GM19238 (cell line): ENCODE data around the gene SDHB.

Experiments
- DNase-seq: peaks from one replicate; pipeline ENCODE4 v3.0.0; 2011; ENCODE audit warnings: low spot score; ENCODE audit not compliant: insufficient read length

SDHB gene

DNA sequence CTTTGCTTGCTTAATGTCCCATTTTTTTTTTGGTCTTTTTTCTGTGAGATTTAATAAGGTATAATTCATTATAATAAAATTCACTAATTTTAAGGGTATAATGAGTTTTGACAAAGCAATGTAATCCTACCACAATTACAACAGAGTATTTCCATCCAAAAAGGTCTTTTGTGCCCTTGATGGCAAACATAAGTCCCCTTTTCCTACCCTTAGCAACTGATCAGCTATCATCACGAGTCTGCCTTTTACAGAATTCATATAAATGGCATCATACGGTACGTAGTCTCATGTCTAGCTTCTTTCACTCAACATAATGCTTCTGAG, 7.5 kb downstream of the SDHB start:
- no peak for DNase-seq

DNA sequence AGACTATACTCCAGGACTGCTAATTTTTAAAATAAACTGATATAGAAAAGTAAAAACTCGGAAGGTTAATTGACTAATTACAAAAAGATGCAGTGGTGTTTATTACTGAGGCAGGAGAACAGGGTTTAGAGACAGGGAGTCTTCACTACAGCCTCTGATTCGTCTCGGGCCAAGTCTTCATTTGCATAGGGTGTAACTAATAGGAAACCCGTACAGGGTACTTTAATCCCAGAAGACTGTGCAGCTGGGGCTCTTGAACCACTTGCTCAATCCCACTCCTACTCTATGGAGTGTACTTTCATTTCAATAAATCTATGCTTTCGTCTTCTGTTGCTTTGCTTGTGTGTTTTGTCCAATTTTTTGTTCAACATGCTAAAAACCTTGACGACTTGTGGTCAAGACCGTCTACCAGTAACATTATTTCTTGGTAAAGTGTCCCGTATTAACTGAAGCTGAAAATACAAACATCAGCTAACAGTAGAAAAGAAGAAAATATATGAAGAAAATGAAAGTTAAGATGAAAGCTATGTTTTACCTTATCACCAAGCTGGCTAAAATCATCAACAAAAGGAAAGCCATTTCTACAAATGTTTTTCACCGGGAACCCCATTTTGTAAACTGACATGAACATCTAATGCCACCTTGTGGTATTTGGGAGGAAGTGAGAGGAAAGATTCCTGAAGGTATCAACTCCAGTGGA, 8.0 kb downstream of the SDHB start:
- DNase-seq = no peak

DNA sequence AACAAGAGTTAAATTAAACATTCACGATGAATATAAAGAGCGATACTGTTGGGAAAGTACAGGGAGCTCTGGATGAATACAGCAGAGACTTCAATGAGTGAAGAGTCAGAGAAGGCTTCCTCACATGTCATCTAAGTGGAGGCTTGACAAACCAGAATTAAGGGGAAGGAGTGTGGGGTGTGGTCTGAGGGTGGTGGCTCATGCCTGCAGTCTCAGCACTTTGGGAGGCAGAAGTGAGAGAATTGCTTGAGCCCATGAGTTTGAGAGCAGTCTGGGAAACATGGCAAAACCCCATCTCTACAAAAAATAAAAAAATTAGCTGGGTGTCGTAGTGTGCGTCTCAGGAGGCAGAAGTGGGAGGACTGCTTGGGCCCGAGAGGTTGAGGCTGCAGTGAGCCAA, 8.7 kb downstream of the SDHB start:
- no peak for DNase-seq

DNA sequence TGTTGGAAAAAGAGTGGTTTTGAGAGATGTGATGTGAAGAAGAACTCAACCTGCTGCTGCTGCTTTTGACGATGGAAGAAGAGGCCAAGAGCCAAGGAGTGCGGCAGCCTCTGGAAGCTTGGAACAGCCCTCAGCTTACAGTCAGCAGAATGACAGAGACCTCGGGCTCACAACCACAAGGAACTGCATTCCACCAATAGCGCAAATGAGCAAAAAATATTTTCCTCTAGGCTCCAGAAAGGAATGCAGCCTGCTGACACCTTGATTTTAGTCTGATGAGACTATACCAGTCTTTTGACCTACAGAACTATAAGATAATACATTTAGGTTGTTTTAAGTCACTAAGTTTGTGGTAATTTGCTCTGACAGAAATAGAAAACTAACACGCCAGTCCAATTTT, 10.2 kb downstream of the SDHB start:
- no peak for DNase-seq

DNA sequence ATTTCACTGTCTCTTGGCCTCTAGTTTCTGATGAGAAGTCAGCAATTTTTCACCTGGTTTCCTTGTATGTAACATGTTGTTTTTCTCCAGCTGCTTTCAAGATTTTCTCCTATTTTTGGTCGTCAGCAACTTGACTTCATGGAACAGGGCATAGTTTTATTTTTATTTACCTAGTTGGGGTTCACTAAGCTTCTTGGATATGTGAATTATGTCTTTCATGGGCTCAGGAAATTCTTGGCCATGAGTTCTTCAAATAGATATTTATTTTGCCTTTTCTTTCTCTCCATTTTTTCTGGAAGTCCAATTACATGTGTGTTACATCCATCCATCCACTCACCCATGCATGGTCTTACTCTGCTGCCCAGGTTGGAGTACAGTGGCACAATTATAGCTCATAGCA, 13.7 kb downstream of the SDHB start:
- no peak for DNase-seq

DNA sequence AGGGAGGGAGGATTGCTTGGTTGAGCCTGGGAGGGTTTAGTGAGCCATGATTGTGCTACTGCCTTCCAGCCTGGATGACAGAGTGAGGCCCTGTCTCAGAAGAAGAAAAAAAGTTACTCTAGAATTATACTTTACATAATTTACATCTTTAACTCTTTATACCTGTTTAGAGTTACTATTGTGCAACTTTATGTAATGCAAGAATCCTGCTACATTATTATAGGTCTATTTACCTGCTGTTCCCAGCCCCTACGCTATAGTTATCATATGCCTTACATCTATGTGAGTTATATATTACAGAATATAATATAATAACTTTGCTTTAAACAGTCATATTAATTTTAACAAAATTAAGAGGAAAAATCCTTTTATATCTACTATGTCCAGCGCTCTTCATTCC, 14.3 kb downstream of the SDHB start:
- DNase-seq = no peak

DNA sequence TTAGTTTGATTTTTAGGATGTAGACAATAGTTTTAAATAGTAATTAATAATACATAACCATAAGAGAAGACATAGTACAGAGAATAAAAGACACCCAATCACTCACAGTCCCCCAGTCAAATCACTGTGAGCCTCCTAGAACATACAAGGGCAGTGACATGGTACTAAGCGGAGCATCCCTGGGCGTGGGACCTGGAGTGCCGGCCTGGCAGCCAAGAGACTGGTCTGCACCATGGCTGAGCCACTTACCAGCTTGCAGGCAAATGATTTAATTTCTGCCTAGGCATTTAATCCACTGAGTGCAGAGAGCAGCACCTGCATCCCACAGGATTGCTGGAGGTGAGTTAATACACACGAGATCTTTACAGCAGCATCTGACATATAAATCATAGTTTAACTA, 20.4 kb downstream of the SDHB start:
- DNase-seq = no peak

DNA sequence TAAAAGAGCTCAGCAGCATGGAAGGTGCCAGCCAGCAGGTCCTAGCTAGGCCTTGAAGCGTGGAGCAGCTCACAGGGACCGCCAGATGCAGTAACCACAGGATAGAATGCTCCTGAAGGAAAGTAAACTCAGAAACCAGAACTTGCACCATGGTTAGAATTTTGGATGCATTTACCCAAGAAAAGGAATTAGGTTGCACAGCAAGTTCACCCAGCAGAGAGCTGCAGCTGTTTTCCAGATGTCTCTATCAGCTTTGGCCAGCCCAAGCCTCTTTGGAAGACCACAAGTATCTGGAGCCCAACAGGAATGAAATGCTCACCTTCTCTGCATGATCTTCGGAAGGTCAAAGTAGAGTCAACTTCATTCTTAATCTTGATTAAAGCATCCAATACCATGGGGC, 21.1 kb downstream of the SDHB start:
- no peak for DNase-seq

DNA sequence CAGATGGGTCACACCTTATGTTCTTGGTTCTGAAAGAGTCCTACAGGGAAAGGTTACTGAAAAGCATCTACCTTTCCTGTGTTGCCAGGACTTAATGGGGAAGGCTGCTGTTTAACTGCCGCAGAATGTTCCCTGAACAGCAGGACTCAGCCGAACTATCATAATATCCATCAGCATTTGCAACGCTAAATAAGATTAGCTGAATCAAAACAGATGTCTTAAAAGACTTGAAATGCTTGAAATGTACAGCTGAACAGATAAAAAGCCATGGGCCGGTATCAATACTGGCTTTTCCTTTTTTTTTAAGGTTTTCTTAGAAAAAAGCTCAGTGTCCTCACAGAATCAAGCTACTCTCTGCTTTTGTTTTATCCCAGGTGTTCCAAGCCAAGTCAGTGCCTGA, 22.4 kb downstream of the SDHB start:
- DNase-seq = no peak

DNA sequence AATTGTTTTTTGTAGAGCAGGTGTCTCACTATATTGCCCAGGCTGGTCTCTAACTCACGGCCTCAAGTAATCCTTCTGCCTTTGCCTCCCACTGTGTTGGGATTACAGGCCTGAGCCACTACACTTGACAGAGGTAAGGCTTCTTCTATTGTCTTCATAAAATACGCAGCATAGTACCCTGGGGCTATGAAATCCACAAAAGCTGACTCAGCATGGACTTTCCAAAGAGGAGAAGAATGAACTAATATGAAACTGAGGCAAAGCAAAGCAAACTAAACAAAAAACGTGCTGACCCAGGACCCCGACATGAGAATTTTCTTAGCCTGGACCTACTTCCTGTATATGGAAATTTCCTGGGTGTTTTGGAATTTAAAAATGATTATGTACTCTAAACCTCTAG, 23.6 kb downstream of the SDHB start:
- no peak for DNase-seq

DNA sequence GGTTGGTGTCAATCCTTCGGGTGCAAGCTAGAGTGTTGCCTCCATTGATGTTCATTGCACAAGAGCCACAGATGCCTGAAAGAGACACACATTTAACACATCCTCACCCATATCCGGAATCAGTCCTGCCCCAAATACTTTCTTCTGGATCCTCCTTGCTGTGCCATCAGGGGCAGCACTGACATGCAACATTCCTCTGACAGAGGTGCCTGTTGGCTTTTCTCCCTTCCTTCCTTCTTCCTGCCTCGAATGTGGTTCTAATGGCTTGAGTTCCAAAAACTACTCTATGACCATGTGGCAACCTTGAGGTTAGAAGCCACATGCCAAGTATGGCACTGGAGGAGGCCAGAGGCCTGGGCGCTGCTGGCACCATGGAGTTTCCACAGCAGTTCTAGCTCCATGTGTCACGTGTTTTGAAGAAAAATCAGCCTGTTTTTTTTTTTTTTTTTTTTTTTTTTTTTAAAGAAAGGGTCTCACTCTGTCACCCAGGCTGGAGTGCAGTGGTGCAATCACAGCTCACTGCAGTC, 25.1 kb downstream of the SDHB start:
- DNase-seq = no peak

DNA sequence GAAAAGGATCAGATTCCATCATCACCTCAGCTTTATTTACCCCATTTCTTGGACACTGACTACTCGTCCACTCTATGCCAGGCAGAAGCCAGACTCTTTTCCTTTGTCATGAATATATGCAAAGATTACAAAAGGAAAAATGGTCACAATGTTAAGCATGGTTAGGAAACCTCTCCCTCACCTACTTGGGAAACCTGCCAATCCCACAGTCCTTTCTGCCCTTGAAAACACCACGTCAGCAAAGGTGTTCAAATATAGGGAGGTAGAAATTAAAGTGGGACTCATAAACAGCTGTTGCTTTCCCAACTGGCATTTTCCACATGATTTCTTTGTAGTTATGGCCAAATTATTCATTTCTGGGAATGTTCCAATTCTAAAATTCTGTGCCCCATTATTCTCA, 25.9 kb downstream of the SDHB start:
- no peak for DNase-seq

DNA sequence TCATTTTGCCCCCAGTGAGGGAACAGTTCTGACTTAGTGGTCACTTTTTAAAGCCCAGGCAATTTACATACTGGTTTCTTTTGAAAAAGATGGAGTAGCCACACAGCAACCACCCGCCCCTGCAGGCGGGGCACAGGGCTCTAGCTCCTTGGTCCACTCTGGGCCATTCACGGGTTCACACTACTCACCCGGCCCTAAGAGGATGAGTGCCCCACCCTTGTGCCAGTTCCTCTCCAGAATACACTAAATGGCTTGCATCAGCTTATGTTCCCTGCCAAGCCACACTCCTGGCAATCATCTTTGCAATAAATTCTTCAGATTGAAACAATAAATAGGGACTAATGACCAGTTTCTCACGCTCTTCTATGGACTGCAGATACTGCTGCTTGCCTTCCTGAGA, 26.4 kb downstream of the SDHB start:
- DNase-seq = no peak

DNA sequence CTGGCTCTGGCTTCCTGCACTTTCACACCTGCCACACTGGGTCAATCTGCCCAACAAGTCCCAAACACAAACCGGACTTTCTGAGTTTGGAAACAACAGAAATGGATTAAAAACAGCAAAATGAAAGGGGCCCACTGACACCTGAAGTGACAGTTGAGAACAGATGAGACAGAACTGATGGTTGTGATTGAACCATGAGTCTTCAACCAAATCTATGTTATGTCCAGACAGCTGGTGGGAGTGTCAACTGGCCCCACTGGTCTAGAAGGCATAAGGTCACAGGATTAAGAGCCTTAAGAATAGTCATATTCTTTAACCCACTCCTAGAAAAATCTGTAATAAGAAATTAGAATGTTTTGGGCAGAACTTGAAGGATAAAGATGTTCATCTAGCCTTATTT, 29.1 kb downstream of the SDHB start:
- no peak for DNase-seq

DNA sequence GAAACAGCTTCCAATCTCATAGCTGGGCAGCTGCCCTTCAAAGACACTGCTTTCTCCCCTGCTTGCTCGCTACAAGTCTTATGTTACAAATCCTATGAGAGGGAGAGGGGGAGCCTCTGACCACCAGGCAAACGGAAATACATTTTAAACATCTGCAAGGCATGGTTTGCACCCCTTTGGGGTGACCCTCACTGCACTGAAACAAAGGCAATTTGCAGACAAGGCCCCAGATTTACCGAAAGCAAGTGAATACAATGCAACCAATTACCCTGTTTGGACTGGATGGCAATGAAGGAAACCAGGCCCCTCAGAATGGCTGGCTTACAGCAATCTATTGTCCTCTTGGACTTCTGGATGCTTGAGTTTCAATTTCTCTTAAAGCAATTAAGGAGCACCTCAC, 30.3 kb downstream of the SDHB start:
- no peak for DNase-seq

DNA sequence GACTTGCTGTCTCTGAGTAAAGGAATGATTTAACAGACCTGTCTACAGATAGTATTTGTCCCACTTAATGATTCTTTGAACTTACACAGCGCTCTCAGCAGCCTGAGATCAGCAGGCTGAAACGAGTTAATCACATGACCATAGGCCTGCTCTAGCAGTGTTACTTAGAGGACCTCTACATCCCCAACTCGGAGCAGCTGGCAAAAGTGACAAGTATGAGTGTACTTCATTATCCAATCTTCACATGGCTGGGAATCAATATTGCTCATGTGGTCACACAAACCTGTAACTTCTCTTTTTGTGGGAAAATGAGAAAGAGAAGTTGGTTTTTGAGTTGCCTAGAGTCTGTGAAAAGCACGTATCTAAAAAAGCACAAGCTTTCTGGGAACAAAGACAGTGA, 30.7 kb downstream of the SDHB start:
- no peak for DNase-seq

DNA sequence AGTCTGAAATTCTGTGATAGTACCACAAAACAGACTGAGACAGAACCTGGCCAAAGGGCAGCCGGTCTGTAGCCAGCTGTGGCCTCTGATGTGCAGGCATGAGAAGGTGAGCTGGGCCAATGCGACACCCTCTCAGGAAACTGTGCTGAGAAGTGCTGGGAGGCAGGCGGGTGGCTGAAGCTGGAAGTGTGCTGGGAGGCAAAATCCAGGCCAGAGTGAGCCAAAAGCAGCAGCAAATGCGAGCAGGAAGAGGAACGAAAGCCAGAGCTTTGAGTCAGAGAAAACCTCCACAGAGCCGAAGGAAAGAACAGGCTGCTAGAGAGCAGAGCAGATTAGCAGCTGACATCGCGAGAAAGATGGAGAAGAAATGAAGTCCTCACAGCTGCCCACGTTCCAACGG, 31.9 kb downstream of the SDHB start:
- DNase-seq = no peak

DNA sequence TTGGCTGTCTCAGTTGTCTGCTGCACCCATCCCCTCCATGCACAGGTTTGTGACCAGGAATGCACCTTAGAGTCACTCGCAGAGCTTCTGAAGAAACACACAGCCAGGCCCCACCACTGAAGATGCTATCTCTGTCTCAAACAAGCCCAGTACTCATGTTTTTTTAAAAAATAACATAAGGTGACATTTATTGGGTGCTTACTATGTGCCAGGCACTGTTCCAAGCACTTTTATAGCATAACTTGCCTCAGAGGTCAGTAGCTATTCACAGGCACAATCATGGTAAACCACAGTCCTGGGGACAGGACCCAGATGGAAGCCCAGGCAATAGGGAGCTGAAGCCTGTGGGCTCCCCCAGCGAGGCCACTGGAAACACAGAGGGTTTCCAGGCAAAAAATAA, 33.3 kb downstream of the SDHB start:
- DNase-seq = no peak

DNA sequence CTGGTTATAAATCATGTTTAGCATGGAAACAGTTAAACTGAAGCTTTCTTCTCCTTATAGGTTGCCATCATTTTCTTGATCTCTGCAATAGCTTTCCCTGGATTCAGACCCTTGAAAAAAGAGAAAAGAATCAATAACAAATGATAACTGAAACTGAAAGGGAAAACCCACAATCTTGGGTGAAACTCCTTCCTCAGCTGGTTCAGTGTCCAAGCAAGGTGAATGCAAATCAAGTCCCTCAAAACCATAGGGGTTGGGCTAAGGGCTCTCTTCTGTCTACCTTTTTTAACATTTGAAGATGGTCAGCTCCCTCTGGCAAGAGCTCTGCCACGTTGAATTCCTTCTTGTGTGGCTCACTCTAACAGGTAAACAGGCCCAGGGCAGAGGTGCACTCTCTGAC, 35.0 kb downstream of the SDHB start:
- DNase-seq = no peak

DNA sequence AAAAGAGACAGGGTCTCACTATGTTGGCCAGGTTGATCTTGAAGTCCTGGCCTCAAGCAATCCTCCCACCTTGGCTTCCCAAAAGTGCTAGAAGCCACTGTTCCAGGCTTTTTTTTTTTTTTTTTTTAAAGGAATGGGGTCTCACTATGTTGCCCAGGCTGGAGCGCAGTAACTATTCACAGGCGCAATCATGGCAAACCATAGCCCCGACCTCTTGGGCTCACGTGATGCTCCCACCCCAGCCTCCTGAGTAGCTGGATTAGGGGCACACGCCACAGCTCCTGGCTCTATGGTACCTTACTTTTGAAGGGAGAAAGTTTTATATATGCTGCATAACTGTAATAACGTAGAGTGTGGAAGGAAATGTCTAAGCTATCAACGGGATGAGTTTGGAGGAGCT, 36.4 kb downstream of the SDHB start:
- no peak for DNase-seq

DNA sequence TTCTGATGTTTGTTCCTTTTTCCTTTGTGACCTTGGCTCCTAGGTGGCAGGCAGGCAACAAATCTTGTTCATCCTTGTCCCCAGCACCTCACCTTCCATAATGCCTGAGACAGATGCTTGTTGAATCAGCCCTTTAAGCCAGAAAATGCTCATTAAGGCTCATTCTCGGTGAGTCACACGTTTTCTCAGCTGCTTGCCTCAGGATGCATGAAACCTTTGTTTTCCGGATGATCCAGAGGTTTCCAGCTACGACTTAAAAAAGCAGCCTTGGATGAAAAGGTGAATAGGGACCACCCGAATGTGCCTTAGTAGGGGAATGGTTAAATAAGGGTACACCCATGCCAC, 37.5 kb downstream of the SDHB start:
- DNase-seq = no peak

DNA sequence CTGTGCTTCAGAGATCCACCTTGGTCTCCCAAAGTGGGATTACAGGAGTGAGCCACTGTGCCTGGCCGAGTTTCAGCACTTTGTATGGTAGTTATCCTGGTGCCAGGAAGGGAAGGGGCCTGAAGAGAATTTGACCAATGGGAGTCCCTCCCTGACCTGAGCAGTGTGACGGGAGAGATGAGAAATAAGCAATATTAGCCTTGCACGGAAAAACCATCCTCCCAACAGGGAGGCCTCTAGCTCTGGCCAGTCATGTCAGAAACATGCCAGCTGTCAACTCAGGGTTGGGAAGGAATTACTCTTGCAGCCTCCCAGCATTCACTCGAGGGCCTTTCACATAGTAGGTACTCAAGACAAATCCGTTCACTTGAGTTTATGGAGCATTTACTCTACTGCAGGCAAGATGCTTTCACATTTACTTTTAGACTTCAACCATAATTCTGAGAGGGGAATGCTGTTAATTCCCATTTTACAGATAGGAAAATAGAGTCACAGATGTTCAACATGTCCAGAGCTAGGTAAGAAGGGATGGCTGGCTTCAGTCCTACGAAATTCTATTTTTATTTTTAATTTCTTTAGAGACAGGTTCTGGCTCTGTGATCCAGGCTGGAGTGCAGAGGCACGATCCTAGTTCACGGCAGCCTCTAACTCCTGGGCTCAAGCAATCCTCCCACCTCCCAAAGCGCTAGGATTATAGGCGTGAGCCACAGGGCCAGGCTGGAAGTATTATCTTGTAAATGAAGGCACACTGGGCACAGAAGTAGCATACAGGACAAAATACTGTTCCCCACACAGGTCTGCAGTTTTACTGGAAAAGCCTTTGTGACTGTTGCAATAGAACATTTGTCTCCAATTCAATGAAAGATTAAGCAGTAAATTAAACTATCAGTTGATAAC, 38.9 kb downstream of the SDHB start:
- DNase-seq = no peak
